Measurements from ENCODE around the gene CACNA2D3.

The CACNA2D3 gene

GRCh38 chr3:54372232-54372631 is 249.9 kb downstream of the CACNA2D3 start:
- Histone ChIP-seq H3K4me1 (ENCODE audit: control insufficient read depth, insufficient read depth, low read length, poor library complexity, severe bottlenecking) (no peaks in the 10 kb centered on the region), H3K27ac (ENCODE audit: low read depth, low read length, severe bottlenecking) (no peak overlapping the region), H3K36me3 (ENCODE audit: control insufficient read depth, insufficient read depth, low read length) (no peaks in the 10 kb centered on the region), H3K9me3 (ENCODE audit: control insufficient read depth, low read length) (no peaks in the 10 kb centered on the region), H3K4me3 (ENCODE audit: extremely low read depth, insufficient read depth, low read length, poor library complexity, severe bottlenecking) (no peak overlapping the region)
- 93 to 100% methylated on average over 3 of the region's 3 CpGs for WGBS, 2 experiments (ENCODE audit: insufficient coverage in 2 of 2)

- 90 to 94% methylated on average over 2 to 6 of the region's 8 CpGs for WGBS, 2 experiments (ENCODE audit: insufficient coverage in 2 of 2)
- Histone ChIP-seq H3K9me3 (ENCODE audit: control insufficient read depth, low read length) (no peaks in the 10 kb centered on the region), H3K4me3 (ENCODE audit: extremely low read depth, insufficient read depth, low read length, poor library complexity, severe bottlenecking) (no peak overlapping the region), H3K4me1 (ENCODE audit: control insufficient read depth, insufficient read depth, low read length, poor library complexity, severe bottlenecking) (no peaks in the 10 kb centered on the region), H3K36me3 (ENCODE audit: control insufficient read depth, insufficient read depth, low read length) (no peaks in the 10 kb centered on the region), H3K27ac (ENCODE audit: low read depth, low read length, severe bottlenecking) (no peak overlapping the region)
These were observed 252.0 kb downstream of the CACNA2D3 start for GRCh38 chr3:54374214-54374852.

- 81 to 100% methylated on average over 3 to 4 of the region's 6 CpGs for WGBS, 2 experiments (ENCODE audit: insufficient coverage in 2 of 2)
These were observed 253.9 kb downstream of the CACNA2D3 start for GRCh38 chr3:54376142-54376807.

GRCh38 chr3:54376939-54377578 is 254.7 kb downstream of the CACNA2D3 start:
- H3K9me3 ChIP-seq (ENCODE audit: control insufficient read depth, low read length) = no peaks in the 10 kb centered on the region
- H3K36me3 ChIP-seq (ENCODE audit: control insufficient read depth, insufficient read depth, low read length) = no peaks in the 10 kb centered on the region
- 100% methylated on average over 1 of the region's 4 CpGs for WGBS, 2 experiments (ENCODE audit: insufficient coverage in 2 of 2)
- no peak overlapping the region for H3K27ac ChIP-seq (ENCODE audit: low read depth, low read length, severe bottlenecking)
- no peaks in the 10 kb centered on the region for H3K4me1 ChIP-seq (ENCODE audit: control insufficient read depth, insufficient read depth, low read length, poor library complexity, severe bottlenecking)
- no peak overlapping the region for H3K4me3 ChIP-seq (ENCODE audit: extremely low read depth, insufficient read depth, low read length, poor library complexity, severe bottlenecking)

More at GRCh38 chr3:54376142-54376807, 253.9 kb downstream of the CACNA2D3 start:
- no peaks in the 10 kb centered on the region for H3K9me3 ChIP-seq (ENCODE audit: control insufficient read depth, low read length)
- no peaks in the 10 kb centered on the region for H3K4me1 ChIP-seq (ENCODE audit: control insufficient read depth, insufficient read depth, low read length, poor library complexity, severe bottlenecking)
- H3K4me3 ChIP-seq (ENCODE audit: extremely low read depth, insufficient read depth, low read length, poor library complexity, severe bottlenecking) = no peak overlapping the region
- H3K36me3 ChIP-seq (ENCODE audit: control insufficient read depth, insufficient read depth, low read length) = no peaks in the 10 kb centered on the region
- no peak overlapping the region for H3K27ac ChIP-seq (ENCODE audit: low read depth, low read length, severe bottlenecking)

- Histone ChIP-seq H3K4me3 (ENCODE audit: extremely low read depth, insufficient read depth, low read length, poor library complexity, severe bottlenecking) (no peak overlapping the region), H3K9me3 (ENCODE audit: control insufficient read depth, low read length) (no peaks in the 10 kb centered on the region), H3K4me1 (ENCODE audit: control insufficient read depth, insufficient read depth, low read length, poor library complexity, severe bottlenecking) (no peaks in the 10 kb centered on the region), H3K27ac (ENCODE audit: low read depth, low read length, severe bottlenecking) (no peak overlapping the region), H3K36me3 (ENCODE audit: control insufficient read depth, insufficient read depth, low read length) (no peaks in the 10 kb centered on the region)
- 94 to 97% methylated on average over 4 of the region's 5 CpGs for WGBS, 2 experiments (ENCODE audit: insufficient coverage in 2 of 2)
These were observed 255.8 kb downstream of the CACNA2D3 start for GRCh38 chr3:54378184-54378583.

GRCh38 chr3:54384279-54384678 is 261.9 kb downstream of the CACNA2D3 start:
- WGBS, 2 experiments (ENCODE audit: insufficient coverage in 2 of 2) = no CpG with 5 or more reads among the region's 1 CpG
- no peaks in the 10 kb centered on the region for H3K9me3 ChIP-seq (ENCODE audit: control insufficient read depth, low read length)
- no peak overlapping the region for H3K27ac ChIP-seq (ENCODE audit: low read depth, low read length, severe bottlenecking)
- no peaks in the 10 kb centered on the region for H3K36me3 ChIP-seq (ENCODE audit: control insufficient read depth, insufficient read depth, low read length)
- no peaks in the 10 kb centered on the region for H3K4me1 ChIP-seq (ENCODE audit: control insufficient read depth, insufficient read depth, low read length, poor library complexity, severe bottlenecking)
- H3K4me3 ChIP-seq (ENCODE audit: extremely low read depth, insufficient read depth, low read length, poor library complexity, severe bottlenecking) = no peak overlapping the region

- no peak overlapping the region for H3K4me3 ChIP-seq (ENCODE audit: extremely low read depth, insufficient read depth, low read length, poor library complexity, severe bottlenecking)
- no CpG with 5 or more reads among the region's 2 CpGs for WGBS, 2 experiments (ENCODE audit: insufficient coverage in 2 of 2)
- no peaks in the 10 kb centered on the region for H3K4me1 ChIP-seq (ENCODE audit: control insufficient read depth, insufficient read depth, low read length, poor library complexity, severe bottlenecking)
- H3K27ac ChIP-seq (ENCODE audit: low read depth, low read length, severe bottlenecking) = no peak overlapping the region
- H3K36me3 ChIP-seq (ENCODE audit: control insufficient read depth, insufficient read depth, low read length) = no peaks in the 10 kb centered on the region
- H3K9me3 ChIP-seq (ENCODE audit: control insufficient read depth, low read length) = no peaks in the 10 kb centered on the region
These were observed 268.2 kb downstream of the CACNA2D3 start for GRCh38 chr3:54390582-54390981.

GRCh38 chr3:54393150-54393549 is 270.8 kb downstream of the CACNA2D3 start:
- 77 to 84% methylated on average over 7 of the region's 7 CpGs for WGBS, 2 experiments (ENCODE audit: insufficient coverage in 2 of 2)
- Histone ChIP-seq H3K4me3 (ENCODE audit: extremely low read depth, insufficient read depth, low read length, poor library complexity, severe bottlenecking) (no peak overlapping the region), H3K27ac (ENCODE audit: low read depth, low read length, severe bottlenecking) (no peak overlapping the region), H3K36me3 (ENCODE audit: control insufficient read depth, insufficient read depth, low read length) (no peaks in the 10 kb centered on the region), H3K4me1 (ENCODE audit: control insufficient read depth, insufficient read depth, low read length, poor library complexity, severe bottlenecking) (no peaks in the 10 kb centered on the region), H3K9me3 (ENCODE audit: control insufficient read depth, low read length) (no peaks in the 10 kb centered on the region)

- Histone ChIP-seq H3K4me3 (ENCODE audit: extremely low read depth, insufficient read depth, low read length, poor library complexity, severe bottlenecking) (no peak overlapping the region), H3K27ac (ENCODE audit: low read depth, low read length, severe bottlenecking) (no peak overlapping the region), H3K4me1 (ENCODE audit: control insufficient read depth, insufficient read depth, low read length, poor library complexity, severe bottlenecking) (no peaks in the 10 kb centered on the region), H3K9me3 (ENCODE audit: control insufficient read depth, low read length) (no peaks in the 10 kb centered on the region), H3K36me3 (ENCODE audit: control insufficient read depth, insufficient read depth, low read length) (no peaks in the 10 kb centered on the region)
- 88 to 90% methylated on average over 2 of the region's 2 CpGs for WGBS, 2 experiments (ENCODE audit: insufficient coverage in 2 of 2)
These were observed 286.0 kb downstream of the CACNA2D3 start for GRCh38 chr3:54408328-54408727.

- WGBS, 2 experiments (ENCODE audit: insufficient coverage in 2 of 2) = 92 to 93% methylated on average over 4 of the region's 5 CpGs
- no peak overlapping the region for H3K4me3 ChIP-seq (ENCODE audit: extremely low read depth, insufficient read depth, low read length, poor library complexity, severe bottlenecking)
- no peaks in the 10 kb centered on the region for H3K9me3 ChIP-seq (ENCODE audit: control insufficient read depth, low read length)
- H3K4me1 ChIP-seq (ENCODE audit: control insufficient read depth, insufficient read depth, low read length, poor library complexity, severe bottlenecking) = no peaks in the 10 kb centered on the region
- H3K27ac ChIP-seq (ENCODE audit: low read depth, low read length, severe bottlenecking) = no peak overlapping the region
- no peaks in the 10 kb centered on the region for H3K36me3 ChIP-seq (ENCODE audit: control insufficient read depth, insufficient read depth, low read length)
These were observed 299.6 kb downstream of the CACNA2D3 start for GRCh38 chr3:54421943-54422342.

- no peak overlapping the region for H3K4me3 ChIP-seq (ENCODE audit: extremely low read depth, insufficient read depth, low read length, poor library complexity, severe bottlenecking)
- WGBS, 2 experiments (ENCODE audit: insufficient coverage in 2 of 2) = 56 to 75% methylated on average over 1 to 2 of the region's 2 CpGs
- no peak overlapping the region for H3K27ac ChIP-seq (ENCODE audit: low read depth, low read length, severe bottlenecking)
- no peaks in the 10 kb centered on the region for H3K9me3 ChIP-seq (ENCODE audit: control insufficient read depth, low read length)
- no peaks in the 10 kb centered on the region for H3K36me3 ChIP-seq (ENCODE audit: control insufficient read depth, insufficient read depth, low read length)
- no peaks in the 10 kb centered on the region for H3K4me1 ChIP-seq (ENCODE audit: control insufficient read depth, insufficient read depth, low read length, poor library complexity, severe bottlenecking)
These were observed 301.9 kb downstream of the CACNA2D3 start for GRCh38 chr3:54424292-54424691.

Data from mesodermal cell (in vitro differentiated cells).